HG02759 (cell line): Measurements from ENCODE around the gene NNMT.

ENCODE experiments used
- ATAC-seq: cut with Tn5 transposase; IDR thresholded peaks from one replicate; pipeline ENCODE4 v1.9.1; 2021; ENCODE audit warnings: mild to moderate bottlenecking, moderate library complexity; ENCODE audit not compliant: unreplicated experiment

NNMT gene

GRCh38 chr11:114282488-114282887 lies 13.7 kb upstream of the NNMT start:
- ATAC-seq: no peak

GRCh38 chr11:114283422-114283821 lies 12.8 kb upstream of the NNMT start:
- no peak for ATAC-seq

- ATAC-seq: no peak
These were observed 12.2 kb upstream of the NNMT start for GRCh38 chr11:114284021-114284420.

GRCh38 chr11:114284914-114285313 lies 11.3 kb upstream of the NNMT start:
- ATAC-seq: no peak

- ATAC-seq: no peak
These were observed 10.6 kb upstream of the NNMT start for GRCh38 chr11:114285599-114285998.

- no peak for ATAC-seq
These were observed 10.0 kb upstream of the NNMT start for GRCh38 chr11:114286229-114286628.

GRCh38 chr11:114287154-114287553 lies 9.0 kb upstream of the NNMT start:
- no peak for ATAC-seq

GRCh38 chr11:114288136-114288535 lies 8.1 kb upstream of the NNMT start:
- ATAC-seq: no peak

- no peak for ATAC-seq
These were observed 6.4 kb upstream of the NNMT start for GRCh38 chr11:114289779-114290178.

GRCh38 chr11:114290503-114291235 lies 5.5 kb upstream of the NNMT start:
- ATAC-seq: no peak

- no peak for ATAC-seq
These were observed 4.8 kb upstream of the NNMT start for GRCh38 chr11:114291381-114291780.

- no peak for ATAC-seq
These were observed 4.1 kb upstream of the NNMT start for GRCh38 chr11:114291842-114292680.

- ATAC-seq: no peak
These were observed 2.9 kb upstream of the NNMT start for GRCh38 chr11:114293201-114293711.

GRCh38 chr11:114296605-114297372 lies 590 bp downstream of the NNMT start:
- no peak for ATAC-seq

GRCh38 chr11:114297806-114298709 lies 1.9 kb downstream of the NNMT start:
- ATAC-seq: no peak

GRCh38 chr11:114298710-114299109 lies 2.5 kb downstream of the NNMT start:
- ATAC-seq: no peak

- no peak for ATAC-seq
These were observed 4.9 kb downstream of the NNMT start for GRCh38 chr11:114301088-114301487.

- no peak for ATAC-seq
These were observed 5.7 kb downstream of the NNMT start for GRCh38 chr11:114301927-114302326.

GRCh38 chr11:114302663-114303062 lies 6.5 kb downstream of the NNMT start:
- no peak for ATAC-seq

GRCh38 chr11:114304065-114304464 lies 7.9 kb downstream of the NNMT start:
- no peak for ATAC-seq
